ENCODE data around the gene EIF4EBP2. TPM values are rescaled to one million over a fixed set of nuclear protein-coding genes. Genes with fewer than 3 reads are reported as not detected.

EIF4EBP2 gene
- polyA plus RNA-seq, 1 donor (not counting 4 experiments of a cell fraction or from before 2014, with no cell fraction given), result 18.9 TPM

GRCh38 chr10:70360215-70360614, 43.7 kb upstream of the EIF4EBP2 start:
- FAIRE-seq, result no peak

GRCh38 chr10:70362328-70362727, 41.6 kb upstream of the EIF4EBP2 start:
- DNase-seq (ENCODE audit: low read depth, low spot score) (no peak), FAIRE-seq (no peak)
- Histone ChIP-seq H3K9ac (ENCODE audit: control insufficient read depth, extremely low read depth, insufficient read depth, low read length) (no peak overlapping the region), H3K27me3 (ENCODE audit: control insufficient read depth, extremely low read depth, insufficient read depth, low read length) (no peaks in the 10 kb centered on the region), H3K9me1 (ENCODE audit: control insufficient read depth, extremely low read depth, insufficient read depth, low read length) (no peaks in the 10 kb centered on the region), H3K4me2 (ENCODE audit: control insufficient read depth, extremely low read depth, insufficient read depth, low read depth, low read length) (no peak overlapping the region), H3K27ac (ENCODE audit: control insufficient read depth, insufficient read depth, low read length) (no peak overlapping the region), H3K36me3 (ENCODE audit: control insufficient read depth in 2 of 2, extremely low read depth in 1 of 2, insufficient read depth in 2 of 2, low read length in 2 of 2) (no peaks in the 10 kb centered on the region), H4K20me1 (ENCODE audit: control insufficient read depth, extremely low read depth, insufficient read depth, low read length) (no peaks in the 10 kb centered on the region), H2AFZ (ENCODE audit: control insufficient read depth, low read length) (no peak overlapping the region), H3K4me1 (ENCODE audit: control insufficient read depth, extremely low read depth, insufficient read depth, low read length) (peaks cover 12% of the 10 kb centered on the region), H3K4me3 (ENCODE audit: control insufficient read depth in 2 of 3, extremely low read depth in 1 of 3, insufficient read depth in 2 of 3, low read depth in 1 of 3, low read length in 3 of 3) (no peak overlapping the region), H3K79me2 (ENCODE audit: control insufficient read depth, insufficient read depth, low read length) (no peaks in the 10 kb centered on the region), H3K9me3 (ENCODE audit: control insufficient read depth, low read depth, low read length) (no peaks in the 10 kb centered on the region)
- TF ChIP-seq EZH2 (IDR thresholded peaks at IDR 0.05; ENCODE audit: low read length) (no peak), CTCF (optimal IDR thresholded peaks at IDR 0.05 in 1 of 3, IDR thresholded peaks at IDR 0.05 in 1 of 3, conservative IDR thresholded peaks at IDR 0.05 in 1 of 3; ENCODE audit: extremely low read depth in 1 of 3, insufficient read depth in 2 of 3, low read length in 3 of 3) (no peak)
- dilution Hi-C loops (cut with MboI; ENCODE audit: extremely low pct_ligation_motif_present, low sequenced_read_pairs), result no loop called here

More at GRCh38 chr10:70360215-70360614, 43.7 kb upstream of the EIF4EBP2 start:
- Histone ChIP-seq H3K27ac (ENCODE audit: control insufficient read depth, insufficient read depth, low read length) (no peak overlapping the region), H3K4me3 (ENCODE audit: control insufficient read depth in 2 of 3, extremely low read depth in 1 of 3, insufficient read depth in 2 of 3, low read depth in 1 of 3, low read length in 3 of 3) (no peak overlapping the region), H3K79me2 (ENCODE audit: control insufficient read depth, insufficient read depth, low read length) (no peaks in the 10 kb centered on the region), H3K9me1 (ENCODE audit: control insufficient read depth, extremely low read depth, insufficient read depth, low read length) (no peaks in the 10 kb centered on the region), H2AFZ (ENCODE audit: control insufficient read depth, low read length) (no peak overlapping the region), H3K4me2 (ENCODE audit: control insufficient read depth, extremely low read depth, insufficient read depth, low read depth, low read length) (no peak overlapping the region), H3K36me3 (ENCODE audit: control insufficient read depth in 2 of 2, extremely low read depth in 1 of 2, insufficient read depth in 2 of 2, low read length in 2 of 2) (no peaks in the 10 kb centered on the region), H3K27me3 (ENCODE audit: control insufficient read depth, extremely low read depth, insufficient read depth, low read length) (no peaks in the 10 kb centered on the region), H3K4me1 (ENCODE audit: control insufficient read depth, extremely low read depth, insufficient read depth, low read length) (peaks cover 12% of the 10 kb centered on the region), H3K9ac (ENCODE audit: control insufficient read depth, extremely low read depth, insufficient read depth, low read length) (no peak overlapping the region), H3K9me3 (ENCODE audit: control insufficient read depth, low read depth, low read length) (no peaks in the 10 kb centered on the region), H4K20me1 (ENCODE audit: control insufficient read depth, extremely low read depth, insufficient read depth, low read length) (no peaks in the 10 kb centered on the region)
- dilution Hi-C loops (cut with MboI; ENCODE audit: extremely low pct_ligation_motif_present, low sequenced_read_pairs), result no loop called here
- DNase-seq (ENCODE audit: low read depth, low spot score), result no peak
- TF ChIP-seq CTCF (optimal IDR thresholded peaks at IDR 0.05 in 1 of 3, IDR thresholded peaks at IDR 0.05 in 1 of 3, conservative IDR thresholded peaks at IDR 0.05 in 1 of 3; ENCODE audit: extremely low read depth in 1 of 3, insufficient read depth in 2 of 3, low read length in 3 of 3) (no peak), EZH2 (IDR thresholded peaks at IDR 0.05; ENCODE audit: low read length) (no peak)
